NOMO-1 (cell line): ENCODE data around the gene BPNT1.
"Not testable (repeated sequence)": the region's sequence is repeated elsewhere in the genome, so short reads cannot be mapped to it uniquely, and the experiment has no call there.

Experiments used
- DNase-seq, 2 experiments: peaks; one replicate each; lab custom pipeline; 2025; ENCODE audit not compliant: unreplicated experiment in 2 of 2; lab: John Stamatoyannopoulos, UW

Gene BPNT1

DNA sequence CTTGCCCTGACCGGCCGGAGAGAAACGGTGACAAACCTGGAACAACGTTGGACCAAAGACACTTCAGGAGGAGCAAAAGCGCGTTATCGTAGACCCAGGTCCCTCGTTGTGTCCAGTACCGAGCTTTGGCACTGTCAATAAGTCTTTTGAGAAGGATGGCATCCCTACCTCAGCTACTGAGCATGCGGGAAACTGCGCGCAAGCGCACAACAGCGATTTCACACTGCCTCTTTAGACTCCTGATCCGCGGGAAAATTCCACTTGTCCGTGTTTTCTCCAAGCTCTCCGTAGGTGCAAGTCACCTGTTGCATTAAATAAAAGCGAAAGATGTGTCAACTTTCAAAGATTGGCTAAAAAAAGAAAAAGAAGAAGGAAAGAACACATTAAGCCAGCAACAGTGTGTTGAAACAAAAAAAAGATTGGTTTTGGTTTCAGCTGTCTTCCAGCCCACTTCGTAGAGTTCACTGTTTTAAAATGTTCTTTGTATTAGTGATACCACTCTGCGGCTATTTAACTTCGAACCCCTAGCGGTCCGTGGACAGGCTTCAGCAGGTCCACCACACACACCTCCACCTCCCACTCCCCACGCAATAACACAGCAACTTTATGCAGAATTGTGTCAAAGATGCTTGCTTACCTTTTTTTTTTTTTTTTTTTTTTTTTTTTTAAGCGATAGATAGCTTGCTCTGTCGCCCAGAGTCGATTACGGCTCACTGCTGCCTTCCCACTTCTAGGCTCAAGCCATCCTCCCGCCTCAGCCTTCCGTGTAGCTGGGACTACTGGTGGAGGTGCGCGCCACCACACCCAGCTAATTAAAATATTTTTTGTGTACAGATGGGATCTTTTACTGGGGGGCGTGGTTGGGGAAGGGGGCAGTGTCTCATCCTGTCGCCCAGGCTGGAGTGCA, at the start of gene BPNT1:
Gene BPNT1, minus strand, starts transcription at position 139 of the 907 bp plus-strand sequence. CDS start 9,942 bp downstream, outside the sequence.
- DNase-seq: peak; percentile 88 to 92

DNA sequence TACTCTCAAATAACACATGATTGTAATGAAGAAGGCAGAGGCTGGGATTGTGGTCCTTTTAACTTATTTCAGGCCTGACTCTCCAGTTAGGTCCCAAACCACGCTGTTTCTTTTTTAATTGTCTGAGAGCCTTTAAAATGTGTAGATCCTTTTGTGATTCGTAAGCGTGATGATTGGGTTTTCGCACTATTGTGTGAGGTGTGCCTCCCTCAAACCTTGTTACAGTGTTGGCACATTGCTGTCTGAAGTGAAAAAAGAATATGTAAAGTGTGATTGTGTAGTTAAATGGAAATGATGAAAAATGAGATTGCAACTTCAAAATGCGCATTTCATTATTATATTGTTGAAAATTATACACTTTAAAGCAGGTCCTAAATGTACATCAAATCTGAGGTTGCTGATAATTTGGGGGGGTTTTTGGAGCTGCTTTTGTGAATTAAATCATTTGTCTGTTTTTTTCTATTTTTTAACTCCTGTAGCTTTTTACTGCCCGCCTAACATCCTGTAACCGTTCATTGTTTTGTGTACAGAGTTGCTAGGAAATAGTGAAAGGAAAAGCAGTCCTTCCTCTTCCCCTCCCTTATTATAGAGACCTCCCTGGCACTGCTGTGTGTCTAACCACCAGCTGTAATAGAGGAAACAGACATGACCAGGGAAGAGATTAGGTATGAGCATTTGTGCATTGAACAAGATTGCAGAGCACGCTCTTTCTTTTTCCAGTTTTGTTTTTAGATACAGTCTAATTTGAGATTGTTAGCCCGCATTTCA, 47.6 kb upstream of the BPNT1 start:
- DNase-seq: no peak

- DNase-seq: no peak
These were observed 46.2 kb upstream of the BPNT1 start for GRCh38 chr1:220135755-220136154.

GRCh38 chr1:220129479-220130210, 40.1 kb upstream of the BPNT1 start:
- DNase-seq: no peak

DNA sequence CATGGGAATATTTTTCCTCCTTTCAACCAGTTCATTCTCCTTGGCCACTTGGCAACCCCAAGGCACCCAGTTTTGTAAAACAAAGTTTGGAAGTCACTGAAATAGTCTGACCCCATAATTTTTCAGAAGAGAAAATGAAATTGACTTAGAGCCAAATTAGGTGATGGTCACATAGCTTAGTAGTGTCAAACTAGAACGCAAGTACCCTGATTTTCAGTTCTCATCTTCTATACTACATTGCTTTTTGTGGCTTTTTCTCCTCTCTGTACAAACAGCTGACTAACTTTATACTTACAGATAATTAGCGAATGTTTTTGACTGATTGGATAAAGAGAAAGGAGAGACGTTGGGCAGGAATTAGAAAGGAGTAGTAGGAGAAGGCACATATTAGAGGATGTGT, 37.5 kb upstream of the BPNT1 start:
- DNase-seq: no peak

DNA sequence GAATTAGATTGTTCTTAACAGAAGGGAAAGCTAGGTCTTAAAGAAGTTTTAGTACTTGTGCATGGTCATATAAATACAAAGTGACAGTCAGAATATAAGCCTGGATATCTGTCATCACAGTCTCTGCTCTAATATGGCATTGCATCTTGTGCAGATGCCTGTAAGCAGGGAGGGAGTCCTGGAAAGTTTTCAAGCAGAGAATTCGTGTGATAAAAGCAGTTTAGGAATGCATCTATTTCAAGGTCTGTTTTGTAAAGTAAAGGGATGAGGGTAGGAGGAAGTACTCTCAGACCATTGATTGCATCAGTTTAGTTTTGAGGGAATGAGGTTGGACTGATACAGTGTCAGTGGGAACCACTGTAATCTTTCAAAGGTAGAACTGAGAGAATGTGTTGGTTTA, 35.0 kb upstream of the BPNT1 start:
- DNase-seq: peak in 1 of 2 experiments; percentile 9

DNA sequence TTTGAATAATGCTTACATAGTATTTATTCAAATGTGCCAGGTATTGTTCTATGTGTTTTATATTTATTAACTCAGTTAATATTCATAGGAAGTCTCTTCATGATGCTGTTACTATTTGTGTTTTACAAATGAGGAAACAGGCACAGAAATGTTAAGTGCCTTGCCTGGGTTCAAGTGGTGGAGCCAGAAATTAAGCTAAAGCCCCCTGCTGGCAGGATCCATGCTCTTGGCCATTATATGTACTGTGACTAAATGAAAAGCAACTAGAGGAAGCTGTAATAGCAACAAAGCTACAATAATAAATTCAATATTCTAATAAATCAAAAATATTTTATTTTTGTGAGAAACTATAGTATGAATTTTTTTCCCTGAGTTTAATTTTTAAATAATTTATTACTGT, 34.3 kb upstream of the BPNT1 start:
- DNase-seq: no peak

- DNase-seq: no peak
These were observed 33.5 kb upstream of the BPNT1 start for GRCh38 chr1:220123066-220123465.

DNA sequence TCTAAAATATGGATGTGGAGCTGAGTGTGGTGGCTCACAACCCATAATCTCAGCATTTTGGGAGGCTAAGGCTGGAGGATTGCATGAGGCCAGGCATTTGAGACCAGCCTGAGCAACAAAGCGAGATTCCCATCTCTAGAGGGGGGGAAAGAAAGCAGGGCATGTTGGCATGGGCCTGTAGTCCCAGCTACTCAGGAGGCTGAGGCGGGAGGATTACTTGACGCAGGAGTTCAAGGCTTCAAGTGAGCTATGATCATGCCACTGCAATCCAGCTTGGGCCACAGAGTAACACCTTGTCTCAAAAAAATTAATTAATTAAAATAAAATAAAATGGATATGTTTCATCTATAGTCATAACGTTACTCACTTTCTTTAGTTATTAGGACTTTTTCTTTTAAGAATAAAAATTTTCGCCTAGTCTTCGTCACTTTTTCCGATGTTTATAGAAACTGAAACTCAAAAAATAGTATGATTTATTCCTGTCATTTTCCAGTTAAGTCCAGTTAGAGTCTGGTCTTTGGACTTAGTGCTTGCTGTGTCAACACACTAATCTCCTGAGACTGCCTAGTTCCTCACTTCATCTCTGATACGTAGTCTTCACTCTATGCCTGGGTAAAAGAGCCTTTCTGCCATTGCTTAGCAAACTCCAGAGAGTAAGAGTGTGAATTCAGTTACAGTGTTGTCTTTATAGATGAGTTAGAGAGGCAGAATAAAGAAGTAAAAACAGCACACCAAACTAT, 32.4 kb upstream of the BPNT1 start:
- DNase-seq: no peak

GRCh38 chr1:220119043-220119512, 29.5 kb upstream of the BPNT1 start:
- DNase-seq: no peak

- peak in 1 of 2 experiments; percentile 16 for DNase-seq
These were observed 23.6 kb upstream of the BPNT1 start for GRCh38 chr1:220113136-220113695.

DNA sequence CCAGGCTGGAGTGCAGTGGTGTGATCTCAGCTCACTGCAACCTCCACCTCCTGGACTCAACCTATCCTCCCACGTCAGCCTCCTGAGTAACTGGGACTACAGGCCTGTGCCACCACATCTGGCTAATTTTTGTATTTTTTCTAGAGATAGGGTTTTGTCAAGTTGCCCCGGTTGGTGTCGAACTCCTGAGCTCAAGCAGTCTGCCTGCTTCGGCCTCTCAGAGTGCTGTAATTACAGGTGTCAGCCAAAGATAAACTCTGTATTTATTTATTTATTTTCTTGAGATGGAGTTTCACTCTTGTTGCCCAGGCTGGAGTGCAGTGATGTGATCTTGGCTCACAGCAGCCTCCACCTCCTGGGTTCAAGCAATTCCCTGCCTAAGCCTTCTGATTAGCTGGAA, 23.0 kb upstream of the BPNT1 start:
- not testable (repeated sequence) for DNase-seq

- DNase-seq: not testable (repeated sequence)
These were observed 20.9 kb upstream of the BPNT1 start for GRCh38 chr1:220110473-220110872.

DNA sequence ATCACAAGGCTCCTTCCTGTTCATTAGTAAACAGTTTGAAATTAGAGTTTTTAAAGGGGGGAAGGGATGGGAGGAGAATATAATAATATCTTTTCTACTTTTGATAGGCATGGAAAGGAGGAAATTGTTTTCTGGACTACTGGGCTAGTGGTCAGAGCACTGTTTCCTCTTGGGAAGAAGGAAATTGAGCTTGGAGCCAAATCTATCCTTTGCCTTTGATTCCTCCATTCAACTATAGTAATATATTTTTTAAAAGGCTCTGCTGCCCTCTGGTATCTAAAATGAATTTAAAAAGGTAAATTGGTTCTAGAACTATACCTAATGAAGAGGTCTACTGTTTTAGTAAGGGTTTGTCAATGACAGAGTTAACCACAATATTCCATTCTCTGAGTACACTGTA, 10.2 kb upstream of the BPNT1 start:
- no peak for DNase-seq

DNA sequence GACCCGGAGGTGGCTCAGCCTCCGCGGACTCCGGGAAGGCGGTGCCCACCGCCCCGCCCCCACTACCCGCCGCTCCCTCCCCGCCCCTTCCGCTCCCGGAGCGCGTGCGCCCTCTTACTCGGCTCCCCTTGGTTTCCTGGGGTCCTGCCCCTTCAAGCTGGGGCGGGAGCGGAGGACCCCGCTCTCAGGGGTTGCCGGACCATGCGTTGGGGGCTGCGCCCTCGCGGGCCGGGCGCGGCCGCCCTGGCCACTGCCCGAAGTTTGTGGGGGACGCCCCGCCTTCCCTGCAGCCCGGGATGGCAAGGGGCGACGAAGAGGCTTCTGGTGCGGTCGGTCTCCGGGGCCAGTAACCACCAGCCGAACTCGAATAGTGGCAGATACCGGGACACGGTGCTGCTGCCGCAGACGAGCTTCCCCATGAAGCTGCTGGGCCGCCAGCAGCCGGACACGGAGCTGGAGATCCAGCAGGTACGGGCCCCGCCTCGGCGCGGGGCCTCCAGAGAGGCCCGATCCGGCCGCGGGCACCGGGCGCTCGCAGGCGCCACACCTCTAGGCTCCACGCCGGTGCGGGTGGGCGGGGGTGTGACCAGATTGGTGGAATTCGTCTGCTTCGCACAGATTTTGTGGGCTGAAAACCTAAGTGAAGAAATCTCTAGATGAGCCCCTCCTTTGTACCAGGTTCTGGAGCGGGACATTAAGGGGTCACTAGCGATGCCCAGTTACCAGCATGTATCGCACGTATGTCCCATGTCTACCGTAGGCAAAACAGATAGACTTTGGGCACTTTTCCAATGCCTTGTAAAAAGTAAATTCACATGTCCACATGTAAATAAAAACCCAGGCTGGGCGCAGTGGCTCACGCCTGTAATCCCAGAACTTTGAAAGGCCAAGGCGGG, 4.7 kb upstream of the BPNT1 start, which contains the start of gene IARS2:
Gene IARS2, plus strand, starts transcription at position 117 of the 896 bp plus-strand sequence. Its CDS starts 85 bp downstream, at position 202.
- peak; percentile 57 to 83 for DNase-seq

DNA sequence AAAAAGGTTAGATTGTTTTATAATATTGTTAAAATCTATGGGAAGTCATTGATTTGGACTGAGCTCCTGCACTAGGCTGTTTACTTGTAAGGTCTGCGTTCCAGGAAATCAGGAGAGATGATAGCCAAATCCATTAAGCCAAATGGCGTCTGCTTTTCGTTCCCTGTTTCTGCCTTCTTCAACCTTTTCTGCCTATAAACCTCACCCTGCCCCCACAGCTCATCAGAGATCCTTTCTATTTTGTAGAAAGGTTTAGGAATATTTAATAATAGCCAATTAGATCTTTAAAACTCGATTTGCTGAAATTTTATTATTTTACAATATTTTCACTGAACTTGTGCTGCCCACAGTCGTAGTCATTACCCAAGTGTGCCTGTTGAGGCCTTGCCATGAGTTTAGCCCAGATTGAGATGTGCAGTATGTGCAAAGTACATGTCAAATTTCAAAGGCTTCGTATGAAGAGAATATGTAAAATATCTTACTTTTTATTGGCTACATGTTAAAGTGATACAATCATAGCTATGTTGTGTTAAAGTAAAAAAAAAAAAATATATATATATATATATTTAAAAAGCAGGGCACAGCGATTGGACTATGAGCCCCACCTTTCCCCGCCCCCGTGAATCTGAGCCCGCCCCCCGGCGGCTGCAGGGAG, 3.9 kb upstream of the BPNT1 start:
- DNase-seq: peak; percentile 56 to 65

GRCh38 chr1:220092694-220093093, 3.1 kb upstream of the BPNT1 start:
- no peak for DNase-seq

DNA sequence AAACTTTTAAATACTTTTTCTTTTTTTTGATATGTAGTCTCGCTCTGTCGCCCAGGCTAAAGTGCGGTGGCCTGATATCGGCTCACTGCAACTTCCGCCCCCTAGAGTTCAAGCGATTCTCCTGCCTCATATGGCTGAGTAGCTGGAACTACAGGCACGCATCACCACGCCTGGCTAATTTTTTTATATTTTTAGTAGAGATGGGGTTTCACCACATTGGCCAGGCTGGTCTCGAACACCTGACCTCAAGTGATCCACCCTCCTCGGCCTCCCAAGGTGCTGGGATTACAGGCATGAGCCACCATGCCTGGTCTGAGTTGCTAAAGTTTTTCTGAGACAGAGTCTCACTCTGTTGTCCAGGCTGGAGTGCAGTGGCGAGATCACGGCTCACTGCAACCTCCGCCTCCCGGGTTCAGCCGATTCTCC, 3.3 kb downstream of the BPNT1 start:
- not testable (repeated sequence) for DNase-seq
